ENCODE results near the gene FOXL3.

Gene FOXL3

GRCh38 chr7:307970-308369 is 18.0 kb downstream of the FOXL3 start:
- in situ Hi-C loops (cut with MboI; ENCODE audit: low pct_unique_long_range_greater_than_20kb, low sequenced_read_pairs, unreplicated experiment), result no loop called here
- TF ChIP-seq CTCF (IDR thresholded peaks at IDR 0.05; ENCODE audit: extremely low read depth, insufficient read depth, missing control alignments), result no peak
- no peak for DNase-seq (ENCODE audit: low spot score)

- no peak for DNase-seq (ENCODE audit: low spot score)
- in situ Hi-C loops (cut with MboI; ENCODE audit: low pct_unique_long_range_greater_than_20kb, low sequenced_read_pairs, unreplicated experiment), result no loop called here
- no peak for TF ChIP-seq CTCF (IDR thresholded peaks at IDR 0.05; ENCODE audit: extremely low read depth, insufficient read depth, missing control alignments)
Observed at GRCh38 chr7:309586-310228, 19.7 kb downstream of the FOXL3 start.

GRCh38 chr7:311131-311680 is 21.2 kb downstream of the FOXL3 start:
- in situ Hi-C loops (cut with MboI; ENCODE audit: low pct_unique_long_range_greater_than_20kb, low sequenced_read_pairs, unreplicated experiment), result no loop called here
- no peak for TF ChIP-seq CTCF (IDR thresholded peaks at IDR 0.05; ENCODE audit: extremely low read depth, insufficient read depth, missing control alignments)

GRCh38 chr7:311796-312195 is 21.8 kb downstream of the FOXL3 start:
- in situ Hi-C loops (cut with MboI; ENCODE audit: low pct_unique_long_range_greater_than_20kb, low sequenced_read_pairs, unreplicated experiment), result no loop called here
- no peak for TF ChIP-seq CTCF (IDR thresholded peaks at IDR 0.05; ENCODE audit: extremely low read depth, insufficient read depth, missing control alignments)
- no peak for DNase-seq (ENCODE audit: low spot score)

More at GRCh38 chr7:311131-311680, 21.2 kb downstream of the FOXL3 start:
- DNase-seq (ENCODE audit: low spot score), result no peak

GRCh38 chr7:312424-312823 is 22.5 kb downstream of the FOXL3 start:
- no peak for DNase-seq (ENCODE audit: low spot score)
- no peak for TF ChIP-seq CTCF (IDR thresholded peaks at IDR 0.05; ENCODE audit: extremely low read depth, insufficient read depth, missing control alignments)
- in situ Hi-C loops (cut with MboI; ENCODE audit: low pct_unique_long_range_greater_than_20kb, low sequenced_read_pairs, unreplicated experiment), result no loop called here

- TF ChIP-seq CTCF (IDR thresholded peaks at IDR 0.05; ENCODE audit: extremely low read depth, insufficient read depth, missing control alignments), result no peak
- no peak for DNase-seq (ENCODE audit: low spot score)
- in situ Hi-C loops (cut with MboI; ENCODE audit: low pct_unique_long_range_greater_than_20kb, low sequenced_read_pairs, unreplicated experiment), result no loop called here
Observed at GRCh38 chr7:314853-315252, 24.9 kb downstream of the FOXL3 start.
